Duodenal mucosa (tissue), 2 donors: ENCODE measurements around the gene KIF1C.

ENCODE experiments used
- H3K27ac ChIP-seq: one replicate; pipeline ENCODE4 v1.7.0; 2013; ENCODE audit warnings: low read depth, low read length
- H3K27me3 ChIP-seq, 2 donors: one replicate each; pipeline ENCODE4 v1.7.0; 2013; ENCODE audit warnings: low read length in 2 of 2, control low read depth in 1 of 2; ENCODE audit not compliant: insufficient read depth in 2 of 2, control insufficient read depth in 1 of 2
- H3K36me3 ChIP-seq, 2 donors: one replicate each; pipeline ENCODE4 v1.7.0; 2013; ENCODE audit warnings: low read length in 2 of 2, control low read depth in 1 of 2; ENCODE audit not compliant: insufficient read depth in 2 of 2, control insufficient read depth in 1 of 2
- H3K4me1 ChIP-seq, 2 donors: one replicate each; pipeline ENCODE4 v1.7.0; 2013; ENCODE audit warnings: low read length in 2 of 2, control low read depth in 1 of 2; ENCODE audit not compliant: insufficient read depth in 2 of 2, control insufficient read depth in 1 of 2
- H3K4me3 ChIP-seq, 2 donors: one replicate each; pipeline ENCODE4 v1.7.0; 2013; ENCODE audit warnings: low read length in 2 of 2, low read depth in 1 of 2
- H3K9ac ChIP-seq, 2 donors: one replicate each; pipeline ENCODE4 v1.7.0; 2013; ENCODE audit warnings: low read length in 2 of 2, low read depth in 1 of 2
- H3K9me3 ChIP-seq, 2 donors: one replicate each; pipeline ENCODE4 v1.7.0; 2013; ENCODE audit warnings: low read length in 2 of 2, control low read depth in 1 of 2; ENCODE audit not compliant: control insufficient read depth in 1 of 2

Gene KIF1C

DNA sequence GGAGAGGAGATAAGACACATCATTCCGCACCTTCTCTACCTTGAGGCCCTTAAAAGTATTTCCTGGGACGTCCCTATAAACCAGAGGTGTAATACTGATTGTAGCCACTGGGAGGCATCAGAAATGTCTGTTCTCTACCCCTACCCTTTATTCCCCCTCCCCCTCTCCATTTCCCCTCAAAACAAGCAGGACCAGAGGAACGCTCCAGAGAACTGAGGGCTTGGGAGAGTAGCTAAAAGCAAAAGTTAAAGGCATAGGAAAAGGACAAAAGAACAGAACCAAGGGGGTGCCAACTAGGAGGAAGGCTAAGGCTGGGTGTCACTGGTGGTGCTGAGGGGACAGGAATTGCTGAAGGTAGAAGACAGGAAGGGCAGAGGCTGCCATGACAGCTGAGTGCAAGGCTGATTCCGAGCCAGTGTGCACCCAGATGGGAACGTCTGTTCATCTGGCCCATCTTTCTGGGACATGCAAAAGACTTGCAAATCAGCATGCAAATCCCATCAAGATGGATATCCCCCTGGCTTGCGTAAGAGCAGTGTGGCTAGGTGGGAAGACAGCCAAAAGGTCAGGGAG lies 17.0 kb upstream of the KIF1C start:
- peaks cover 31 to 58% of the 10 kb centered on the region in 2 donors for H3K36me3 ChIP-seq
- peak overlapping the region in 1 of 2 donors; percentile 37 for H3K9ac ChIP-seq
- peaks cover 6 to 7% of the 10 kb centered on the region in 2 donors for H3K4me1 ChIP-seq
- H3K4me3 ChIP-seq, result no peak overlapping the region
- H3K9me3 ChIP-seq, result no peaks in the 10 kb centered on the region
- H3K27me3 ChIP-seq, result no peaks in the 10 kb centered on the region
- H3K27ac ChIP-seq, result no peak overlapping the region

DNA sequence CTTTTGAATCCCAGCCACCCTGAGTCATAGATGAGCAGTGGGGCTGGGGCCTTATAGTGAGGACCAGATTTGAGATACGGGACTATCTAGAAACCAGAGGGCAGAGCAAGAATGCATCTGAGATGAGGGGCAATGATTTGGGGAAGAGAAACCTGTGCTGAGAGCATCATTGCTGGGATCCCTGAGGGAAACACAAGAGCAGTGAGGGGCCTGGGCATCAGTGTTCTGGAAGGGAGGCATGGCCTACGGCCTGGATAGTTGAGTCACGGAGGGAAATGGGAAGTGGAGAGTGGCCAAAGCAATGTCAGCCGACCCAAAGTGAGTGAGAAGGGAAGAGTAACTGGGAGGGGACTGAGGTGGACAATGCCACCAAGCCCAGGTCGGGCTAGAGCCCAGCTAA lies 15.4 kb upstream of the KIF1C start:
- peaks cover 18 to 19% of the 10 kb centered on the region in 2 donors for H3K4me1 ChIP-seq
- no peak overlapping the region for H3K4me3 ChIP-seq
- H3K27ac ChIP-seq, result no peak overlapping the region
- H3K27me3 ChIP-seq, result no peaks in the 10 kb centered on the region
- H3K9me3 ChIP-seq, result no peaks in the 10 kb centered on the region
- H3K36me3 ChIP-seq, result peaks cover 27 to 50% of the 10 kb centered on the region in 2 donors
- H3K9ac ChIP-seq, result no peak overlapping the region

- peak overlapping the region; percentile 94 for H3K27ac ChIP-seq
- H3K36me3 ChIP-seq, result peaks cover 5 to 26% of the 10 kb centered on the region in 2 donors
- peak overlapping the region; percentile 90 to 91 for H3K9ac ChIP-seq
- H3K9me3 ChIP-seq, result no peaks in the 10 kb centered on the region
- H3K4me1 ChIP-seq, result peaks cover 24 to 25% of the 10 kb centered on the region in 2 donors
- peak overlapping the region; percentile 92 to 95 for H3K4me3 ChIP-seq
- H3K27me3 ChIP-seq, result no peaks in the 10 kb centered on the region
Observed at GRCh38 chr17:4986403-4986802, 11.3 kb upstream of the KIF1C start.

DNA sequence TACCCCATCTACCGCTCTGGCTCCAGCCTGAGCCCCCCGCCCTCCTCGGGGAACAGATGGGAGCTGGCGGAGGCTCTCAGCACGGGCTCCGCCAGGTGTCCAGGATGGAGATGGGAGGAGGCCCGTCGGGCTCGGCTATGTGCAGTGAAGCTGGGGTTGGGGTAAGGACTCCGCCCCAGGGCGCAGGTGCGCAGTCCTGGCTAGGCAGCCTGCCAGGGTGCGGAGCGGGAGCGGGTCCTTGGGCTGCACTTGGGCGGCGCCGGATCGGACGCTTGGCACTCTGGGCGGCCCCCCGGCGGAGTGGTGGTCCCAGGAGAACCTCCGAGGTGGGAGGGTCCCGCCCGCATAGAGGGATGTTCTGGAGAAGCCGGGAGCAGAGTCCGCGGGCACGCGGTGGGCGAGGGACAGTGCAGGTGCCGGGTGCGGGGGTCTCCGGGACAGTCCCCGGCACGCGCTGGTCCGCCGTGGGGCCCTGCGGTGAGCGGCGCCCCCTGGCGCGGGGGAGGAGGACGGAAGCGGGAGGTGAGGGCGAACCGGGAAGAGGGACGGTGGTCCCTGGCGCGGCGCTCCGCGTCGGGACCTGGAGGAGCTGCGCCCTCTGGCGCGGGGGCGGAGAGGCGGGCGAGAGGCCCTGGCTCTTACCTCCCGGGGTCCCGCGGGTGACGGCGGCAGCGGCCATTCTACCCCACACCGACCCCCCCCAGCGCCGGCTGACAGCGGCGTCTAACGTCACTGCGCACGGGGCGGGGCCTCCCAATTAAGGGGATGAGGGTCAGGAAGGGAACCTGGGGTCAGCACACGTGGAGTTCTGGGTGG lies 10.6 kb upstream of the KIF1C start, which contains the start of gene CAMTA2:
TSS of gene CAMTA2 (minus strand) at position 725 of the 816 bp plus-strand sequence. CDS start 1,453 bp downstream, outside the sequence.
- Histone ChIP-seq H3K9ac (peak within 1 kb of the TSS; percentile 90 to 91), H3K4me1 (peaks cover 24 to 25% of the 10 kb centered on the region in 2 donors), H3K9me3 (no peaks in the 10 kb centered on the region), H3K4me3 (peak within 1 kb of the TSS; percentile 92 to 95), H3K27ac (peak within 1 kb of the TSS; percentile 94), H3K27me3 (no peaks in the 10 kb centered on the region), H3K36me3 (peaks cover 5 to 19% of the 10 kb centered on the region in 2 donors)

DNA sequence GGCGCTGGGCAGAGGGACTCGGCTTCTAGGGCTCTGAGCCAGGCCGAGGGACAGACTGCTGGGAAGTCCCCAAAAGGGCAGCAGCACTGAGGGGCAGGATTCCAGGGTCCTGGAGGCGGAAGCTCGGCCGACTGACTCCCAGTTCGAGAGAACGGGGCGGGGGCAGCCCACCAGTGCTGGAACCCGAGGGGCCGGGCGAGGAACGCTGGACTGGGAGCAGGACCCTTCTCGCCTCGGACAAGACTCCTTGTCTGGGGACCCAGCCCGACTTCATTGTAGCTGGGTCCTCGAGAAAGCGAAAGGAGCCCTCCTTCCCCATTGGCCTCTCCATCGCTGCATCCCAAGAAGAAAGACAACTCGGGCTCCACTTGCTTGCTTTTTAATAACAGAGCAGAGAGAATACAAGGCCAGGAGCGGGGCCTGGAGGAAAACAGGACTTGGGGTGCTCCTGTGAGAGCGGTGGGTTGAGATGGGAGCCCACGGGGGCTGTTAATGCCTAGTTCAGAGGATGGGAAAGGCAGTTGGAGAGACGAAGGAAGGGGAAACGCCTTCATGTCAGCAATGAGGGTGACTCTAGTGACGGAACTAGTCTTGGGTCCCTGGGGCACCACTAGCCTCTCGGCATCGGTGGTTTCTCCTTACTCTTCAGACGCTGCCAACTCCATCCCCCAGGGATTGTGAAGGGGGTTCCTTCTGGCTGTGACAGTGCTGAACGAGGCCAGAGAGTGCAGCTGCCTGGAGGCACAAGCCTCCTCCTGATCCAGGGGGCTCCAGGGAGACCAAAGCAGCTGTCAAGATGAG lies 9.8 kb upstream of the KIF1C start:
- Histone ChIP-seq H3K4me1 (peaks cover 24 to 25% of the 10 kb centered on the region in 2 donors), H3K27ac (peak overlapping the region; percentile 94), H3K9me3 (no peaks in the 10 kb centered on the region), H3K4me3 (peak overlapping the region; percentile 92 to 95), H3K9ac (peak overlapping the region; percentile 90 to 91), H3K36me3 (peaks cover 1 to 11% of the 10 kb centered on the region in 2 donors), H3K27me3 (no peaks in the 10 kb centered on the region)

GRCh38 chr17:4994081-4994595 lies 3.6 kb upstream of the KIF1C start:
- Histone ChIP-seq H3K36me3 (peaks cover 0 to 3% of the 10 kb centered on the region in 2 donors), H3K9ac (no peak overlapping the region), H3K27me3 (no peaks in the 10 kb centered on the region), H3K9me3 (no peaks in the 10 kb centered on the region), H3K27ac (no peak overlapping the region), H3K4me1 (peaks cover 12% of the 10 kb centered on the region in 2 donors), H3K4me3 (no peak overlapping the region)

DNA sequence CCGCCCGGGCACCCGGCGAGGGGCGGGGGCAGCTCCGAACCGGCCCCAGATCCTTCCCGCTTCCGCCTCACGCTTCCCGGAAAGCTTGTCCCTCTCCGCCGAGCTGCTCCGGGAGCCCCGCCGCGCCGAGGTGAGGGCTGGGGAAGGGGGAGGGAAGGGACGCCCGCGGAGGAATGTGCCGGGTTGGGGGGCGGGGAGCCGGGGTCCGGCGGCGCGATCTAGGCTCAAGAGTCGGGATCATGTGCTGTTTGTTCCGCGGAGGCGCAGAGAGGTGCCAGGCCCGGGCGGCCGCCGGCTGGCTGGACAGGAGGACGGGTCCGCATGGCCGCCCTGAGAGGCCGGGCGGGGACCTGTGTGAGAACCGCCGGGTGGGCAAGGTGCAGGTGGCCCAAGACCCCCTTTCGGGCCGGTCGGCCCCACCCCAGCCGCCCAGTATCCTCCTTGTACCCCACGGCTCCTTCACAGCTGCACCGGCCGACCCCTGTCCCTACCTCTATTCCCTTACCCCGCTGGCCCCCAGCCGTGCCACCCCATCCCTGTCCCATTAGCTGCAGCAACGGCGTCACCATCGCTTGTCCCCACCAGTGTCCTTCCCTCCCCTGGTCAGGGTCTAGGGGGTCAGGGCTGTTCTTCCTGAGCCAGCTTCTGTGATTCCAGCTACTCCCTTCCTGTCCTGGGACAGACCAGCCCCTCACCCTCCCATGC lies 429 bp downstream of the KIF1C start:
- peak overlapping the region; percentile 98 for H3K4me3 ChIP-seq
- H3K27me3 ChIP-seq, result no peaks in the 10 kb centered on the region
- H3K9me3 ChIP-seq, result no peaks in the 10 kb centered on the region
- H3K9ac ChIP-seq, result peak overlapping the region; percentile 87 to 93
- peak overlapping the region; percentile 50 for H3K27ac ChIP-seq
- peaks cover 25 to 27% of the 10 kb centered on the region in 2 donors for H3K4me1 ChIP-seq
- peaks cover 23 to 24% of the 10 kb centered on the region in 2 donors for H3K36me3 ChIP-seq

DNA sequence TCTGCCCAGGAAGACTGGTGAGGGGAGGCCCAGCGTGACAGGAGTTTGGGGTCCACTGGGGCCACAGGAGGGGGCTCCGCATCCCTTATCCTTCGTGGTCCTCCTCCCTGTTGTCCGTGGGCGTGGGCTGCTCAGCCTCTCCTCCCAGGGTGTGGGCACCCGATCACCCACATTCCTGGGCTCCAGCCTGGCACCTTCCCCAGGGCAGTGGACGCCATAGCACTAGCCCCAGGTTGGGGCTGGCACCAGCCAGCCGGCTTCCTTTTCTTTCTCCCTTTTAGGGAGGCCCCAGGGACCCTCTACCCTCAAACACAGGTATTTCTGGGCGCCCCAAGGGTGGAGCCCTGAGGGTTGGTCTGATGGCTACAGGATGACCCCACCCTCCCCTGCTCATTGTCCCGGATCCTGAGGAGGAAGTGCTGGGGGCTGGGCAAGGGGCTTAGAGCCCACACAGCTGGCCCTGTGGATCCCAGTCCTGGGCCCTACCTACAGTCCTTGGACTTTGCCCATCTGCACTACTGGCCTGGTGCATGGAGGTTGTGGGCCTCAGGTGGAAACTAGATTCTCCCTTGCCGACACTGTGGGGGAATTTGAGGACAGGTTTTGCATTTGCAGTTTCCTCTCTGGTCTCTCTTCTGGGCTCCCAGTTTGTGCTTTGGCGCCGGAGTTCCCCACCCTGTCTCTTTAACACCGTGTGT lies 1.1 kb downstream of the KIF1C start:
- Histone ChIP-seq H3K36me3 (peaks cover 30 to 31% of the 10 kb centered on the region in 2 donors), H3K9me3 (no peaks in the 10 kb centered on the region)

More for the DNA sequence above, 1.1 kb downstream of the KIF1C start:
- Histone ChIP-seq H3K27ac (peak overlapping the region; percentile 50), H3K9ac (peak overlapping the region; percentile 87 to 93), H3K27me3 (no peaks in the 10 kb centered on the region), H3K4me1 (peaks cover 25 to 27% of the 10 kb centered on the region in 2 donors), H3K4me3 (peak overlapping the region; percentile 98)
